ENCODE data around the gene HAPSTR1. TPM values are rescaled to one million over a fixed set of nuclear protein-coding genes. Genes with fewer than 3 reads are reported as not detected.

HAPSTR1 gene
- total and polyA plus RNA-seq, 3 experiments from 2014 or later = 21.3 to 61.2 (median 60.4) TPM

GRCh38 chr16:9138021-9138680 lies 46.7 kb downstream of the HAPSTR1 start:
- Mint-ChIP-seq H3K27ac (peak overlapping the region in 2 of 8 donors; percentile 88 to 98), H3K36me3 (peaks cover 0 to 3% (median 2%) of the 10 kb centered on the region in 3 donors), H3K9me3 (no peaks in the 10 kb centered on the region), H3K4me1 (peaks cover 26 to 37% (median 30%) of the 10 kb centered on the region in 3 donors), H3K27me3 (peaks cover 0 to 9% of the 10 kb centered on the region in 2 donors), H3K4me3 (peak overlapping the region in 1 of 7 donors; percentile 65)
- POLR2A ChIA-PET = no interaction called here
- Histone ChIP-seq H3K4me3 (ENCODE audit: low read length) (no peak overlapping the region), H3K36me3 (ENCODE audit: insufficient read depth, low read length) (no peaks in the 10 kb centered on the region), H3K27ac (ENCODE audit: low read depth, low read length) (no peak overlapping the region), H3K9me3 (ENCODE audit: low read length) (no peaks in the 10 kb centered on the region), H3K27me3 (ENCODE audit: insufficient read depth, low read length, poor library complexity, severe bottlenecking) (peaks cover 4% of the 10 kb centered on the region), H3K4me1 (ENCODE audit: insufficient read depth, low read length) (peaks cover 13% of the 10 kb centered on the region)
- CTCF ChIA-PET = interaction anchor here (0.8 to 3.0 kb wide), 11 partner anchors 10 to 318 kb away, joined by 3 to 15 read pairs (median 6); no protein-coding TSS in a partner anchor
- no peak for DNase-seq

GRCh38 chr16:9138731-9139501 lies 47.5 kb downstream of the HAPSTR1 start:
- H3K4me3 ChIP-seq (ENCODE audit: low read length) = no peak overlapping the region
- CTCF ChIA-PET = interaction anchor here (0.6 to 3.0 kb wide), 18 partner anchors 9 to 319 kb away, joined by 3 to 15 read pairs (median 4); no protein-coding TSS in a partner anchor
- Mint-ChIP-seq H3K36me3 (peaks cover 0 to 3% (median 2%) of the 10 kb centered on the region in 3 donors), H3K27me3 (peaks cover 0 to 9% of the 10 kb centered on the region in 2 donors), H3K9me3 (no peaks in the 10 kb centered on the region), H3K4me3 (peak overlapping the region in 5 of 7 donors; percentile 7 to 51 (median 29)), H3K27ac (peak overlapping the region in 2 of 8 donors; percentile 88 to 92), H3K4me1 (peaks cover 26 to 34% (median 27%) of the 10 kb centered on the region in 3 donors)
- H3K36me3 ChIP-seq (ENCODE audit: insufficient read depth, low read length) = no peaks in the 10 kb centered on the region
- peaks cover 13% of the 10 kb centered on the region for H3K4me1 ChIP-seq (ENCODE audit: insufficient read depth, low read length)
- peaks cover 4% of the 10 kb centered on the region for H3K27me3 ChIP-seq (ENCODE audit: insufficient read depth, low read length, poor library complexity, severe bottlenecking)
- H3K9me3 ChIP-seq (ENCODE audit: low read length) = no peaks in the 10 kb centered on the region
- POLR2A ChIA-PET = no interaction called here
- DNase-seq = peak; percentile 46 to 74 (median 54)
- H3K27ac ChIP-seq (ENCODE audit: low read depth, low read length) = no peak overlapping the region

GRCh38 chr16:9139965-9140364 lies 48.5 kb downstream of the HAPSTR1 start:
- Mint-ChIP-seq H3K4me1 (peaks cover 22 to 29% (median 22%) of the 10 kb centered on the region in 3 donors), H3K27ac (no peak overlapping the region), H3K9me3 (no peaks in the 10 kb centered on the region), H3K27me3 (peaks cover 0 to 9% of the 10 kb centered on the region in 2 donors), H3K36me3 (peaks cover 0 to 3% (median 2%) of the 10 kb centered on the region in 3 donors), H3K4me3 (peak overlapping the region in 2 of 7 donors; percentile 16 to 39)
- POLR2A ChIA-PET = no interaction called here
- DNase-seq = no peak
- Histone ChIP-seq H3K27me3 (ENCODE audit: insufficient read depth, low read length, poor library complexity, severe bottlenecking) (peaks cover 4% of the 10 kb centered on the region), H3K4me1 (ENCODE audit: insufficient read depth, low read length) (peaks cover 13% of the 10 kb centered on the region), H3K36me3 (ENCODE audit: insufficient read depth, low read length) (no peaks in the 10 kb centered on the region), H3K4me3 (ENCODE audit: low read length) (no peak overlapping the region), H3K9me3 (ENCODE audit: low read length) (no peaks in the 10 kb centered on the region), H3K27ac (ENCODE audit: low read depth, low read length) (no peak overlapping the region)
- CTCF ChIA-PET = interaction anchor here (0.6 to 3.0 kb wide), 5 partner anchors 12 to 209 kb away, joined by 4 to 14 read pairs (median 4); no protein-coding TSS in a partner anchor

Other genes starting within 250 kb of the HAPSTR1 start
- 10 to 100 TPM; 52.6 to 57.8 TPM for gene CARHSP1, start 222.6 kb upstream of the HAPSTR1 start, total RNA-seq
- 58.5 TPM for gene CARHSP1, start 222.6 kb upstream of the HAPSTR1 start, polyA plus RNA-seq
- not detected for gene LITAFD, start 209.3 kb upstream of the HAPSTR1 start, total RNA-seq
- gene LITAFD, start 209.3 kb upstream of the HAPSTR1 start, polyA plus RNA-seq = not detected
- gene USP7, start 127.7 kb upstream of the HAPSTR1 start, total RNA-seq = 100 to 1,000 TPM; 189 to 192 TPM
- gene USP7, start 127.7 kb upstream of the HAPSTR1 start, polyA plus RNA-seq = 12.6 TPM